ENCODE data around the gene TSPO. TPM values are rescaled to one million over a fixed set of nuclear protein-coding genes. Genes with fewer than 3 reads are reported as not detected.

TSPO gene
- total RNA-seq, 1 donor from 2014 or later: 38.9 TPM

- H3K27ac Mint-ChIP-seq (ENCODE audit: unreplicated experiment): no peak overlapping the region
- DNase-seq (ENCODE audit: low spot score): no peak
- peaks cover 19% of the 10 kb centered on the region for H3K4me1 Mint-ChIP-seq (ENCODE audit: unreplicated experiment)
These were observed 13.3 kb downstream of the TSPO start for GRCh38 chr22:43164636-43165035.

DNA sequence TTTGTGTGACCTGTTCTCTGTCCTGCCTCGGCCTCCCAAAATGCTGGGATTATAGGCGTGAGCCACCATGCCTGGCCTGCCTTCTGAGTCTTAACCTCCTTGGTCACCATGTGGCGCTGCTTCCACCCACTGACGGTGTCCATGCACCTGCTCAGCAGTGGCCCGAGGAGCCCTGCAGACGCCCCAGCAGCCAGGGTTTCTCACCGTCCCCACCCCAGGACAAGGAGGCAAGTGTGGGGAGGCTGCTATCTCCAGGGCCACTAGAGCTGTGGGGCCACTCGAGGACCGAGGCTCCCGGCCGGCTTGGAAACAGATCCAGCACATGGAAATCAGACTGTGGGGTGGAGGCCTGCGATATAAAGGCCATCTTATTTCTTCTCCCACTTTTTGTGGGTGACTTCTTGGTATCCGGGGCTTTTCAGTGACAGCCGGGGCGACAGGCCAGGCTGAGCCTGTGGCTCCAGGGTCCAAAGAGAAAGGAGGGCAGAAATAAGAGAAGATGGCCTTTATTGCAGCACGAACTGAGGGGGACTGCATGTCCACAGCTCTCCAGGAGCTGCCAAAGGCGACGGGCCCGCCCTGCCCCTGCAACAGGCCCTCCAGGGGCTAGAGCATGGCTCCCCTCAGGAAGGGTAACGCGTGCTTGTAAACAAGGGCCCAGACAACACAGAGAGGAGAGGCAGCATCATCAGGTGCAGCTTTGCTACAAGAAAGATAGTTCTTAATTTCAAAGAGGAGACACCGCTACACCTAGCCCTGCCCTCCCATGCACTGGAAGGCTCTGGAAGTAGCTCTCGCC, 15.0 kb downstream of the TSPO start:
- Mint-ChIP-seq H3K36me3 (ENCODE audit: low read depth, unreplicated experiment) (no peaks in the 10 kb centered on the region), H3K4me1 (ENCODE audit: unreplicated experiment) (peaks cover 32% of the 10 kb centered on the region), H3K27me3 (ENCODE audit: unreplicated experiment) (peaks cover 2% of the 10 kb centered on the region), H3K9me3 (ENCODE audit: unreplicated experiment) (no peaks in the 10 kb centered on the region), H3K4me3 (ENCODE audit: unreplicated experiment) (no peak overlapping the region), H3K27ac (ENCODE audit: unreplicated experiment) (no peak overlapping the region)
- DNase-seq (ENCODE audit: low spot score): no peak
- no peak for TF ChIP-seq CTCF (IDR thresholded peaks at IDR 0.05; ENCODE audit: unreplicated experiment)

More at GRCh38 chr22:43164636-43165035, 13.3 kb downstream of the TSPO start:
- no peak for TF ChIP-seq CTCF (IDR thresholded peaks at IDR 0.05; ENCODE audit: unreplicated experiment)
- no peak overlapping the region for H3K4me3 Mint-ChIP-seq (ENCODE audit: unreplicated experiment)
- H3K27me3 Mint-ChIP-seq (ENCODE audit: unreplicated experiment): peaks cover 6% of the 10 kb centered on the region
- H3K9me3 Mint-ChIP-seq (ENCODE audit: unreplicated experiment): no peaks in the 10 kb centered on the region
- H3K36me3 Mint-ChIP-seq (ENCODE audit: low read depth, unreplicated experiment): no peaks in the 10 kb centered on the region

DNA sequence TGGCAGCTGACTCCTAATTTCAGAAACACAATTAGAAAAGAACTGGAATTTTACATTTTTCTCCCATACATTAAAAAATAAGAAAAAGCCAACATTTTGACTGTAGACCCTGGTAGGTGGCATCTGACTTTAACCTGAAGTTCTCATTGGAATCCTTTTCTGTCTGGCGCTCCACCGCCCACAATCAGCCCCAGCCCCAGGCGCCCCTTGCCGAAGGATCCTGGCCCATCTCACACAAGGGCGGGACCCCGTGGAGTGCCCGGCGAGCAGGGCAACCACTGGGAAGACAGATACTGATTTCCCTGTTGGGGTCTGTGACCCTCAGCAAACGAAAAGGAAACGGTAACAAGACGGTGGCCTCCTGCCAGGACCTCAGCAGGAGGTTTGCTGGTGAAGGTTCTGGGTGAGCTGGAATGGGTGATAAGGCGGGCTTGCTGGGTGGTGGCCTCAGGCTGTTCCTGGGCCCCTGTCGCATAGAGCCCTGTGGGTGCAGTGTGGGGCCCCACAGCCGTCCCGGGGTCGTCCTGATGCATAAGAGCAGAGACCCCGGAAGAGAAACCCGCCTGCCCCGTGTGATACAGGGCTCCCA, 15.7 kb downstream of the TSPO start:
- peaks cover 2% of the 10 kb centered on the region for H3K27me3 Mint-ChIP-seq (ENCODE audit: unreplicated experiment)
- no peak overlapping the region for H3K4me3 Mint-ChIP-seq (ENCODE audit: unreplicated experiment)
- peaks cover 34% of the 10 kb centered on the region for H3K4me1 Mint-ChIP-seq (ENCODE audit: unreplicated experiment)
- no peaks in the 10 kb centered on the region for H3K9me3 Mint-ChIP-seq (ENCODE audit: unreplicated experiment)
- TF ChIP-seq CTCF (IDR thresholded peaks at IDR 0.05; ENCODE audit: unreplicated experiment): no peak
- H3K36me3 Mint-ChIP-seq (ENCODE audit: low read depth, unreplicated experiment): no peaks in the 10 kb centered on the region
- DNase-seq (ENCODE audit: low spot score): no peak
- H3K27ac Mint-ChIP-seq (ENCODE audit: unreplicated experiment): no peak overlapping the region

DNA sequence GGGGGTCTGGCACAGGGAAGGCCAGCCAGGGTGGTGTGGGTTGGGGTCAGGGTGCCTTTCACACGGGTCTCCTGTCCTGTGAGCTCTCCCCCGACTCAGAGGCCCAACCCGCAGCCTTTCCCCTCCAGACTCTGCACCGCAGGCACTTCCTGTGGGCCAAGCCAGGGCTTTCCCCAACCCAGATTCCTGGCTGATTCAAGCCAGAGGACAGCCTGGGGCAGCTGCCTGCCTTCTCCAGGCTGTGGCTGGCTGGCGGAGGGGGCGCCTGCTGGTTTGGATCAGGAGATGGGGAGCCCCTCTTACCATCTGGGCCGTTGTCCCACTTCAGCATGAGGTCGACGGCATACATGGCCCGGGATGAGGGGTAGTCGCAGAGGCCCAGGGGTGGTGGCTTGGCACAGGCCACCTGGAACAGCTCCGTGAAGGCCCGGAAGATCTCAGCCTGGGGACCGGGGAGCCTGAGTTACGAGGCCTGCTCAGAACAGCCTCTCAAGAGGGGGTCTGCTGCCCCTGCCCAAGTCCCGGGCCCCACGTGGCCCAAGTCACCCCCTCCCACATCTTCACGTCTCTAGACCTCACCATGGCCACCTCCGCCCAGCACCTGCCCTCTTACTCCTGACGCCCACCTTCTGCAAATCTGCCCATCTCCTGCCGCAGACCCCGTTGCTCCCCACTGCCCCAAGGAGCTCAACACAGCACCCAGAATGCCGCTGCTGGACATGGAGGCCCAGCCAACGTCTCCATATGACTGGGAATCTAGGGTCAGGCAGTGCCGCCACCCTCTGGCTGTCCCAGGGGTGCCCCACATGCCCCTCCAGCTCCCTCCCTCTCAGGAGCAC, 17.3 kb downstream of the TSPO start:
- Mint-ChIP-seq H3K4me1 (ENCODE audit: unreplicated experiment) (peaks cover 34% of the 10 kb centered on the region), H3K27me3 (ENCODE audit: unreplicated experiment) (peaks cover 2% of the 10 kb centered on the region), H3K4me3 (ENCODE audit: unreplicated experiment) (no peak overlapping the region), H3K36me3 (ENCODE audit: low read depth, unreplicated experiment) (peaks cover 4% of the 10 kb centered on the region), H3K9me3 (ENCODE audit: unreplicated experiment) (no peaks in the 10 kb centered on the region), H3K27ac (ENCODE audit: unreplicated experiment) (no peak overlapping the region)
- no peak for DNase-seq (ENCODE audit: low spot score)
- no peak for TF ChIP-seq CTCF (IDR thresholded peaks at IDR 0.05; ENCODE audit: unreplicated experiment)

Measured in endothelial cell (in vitro differentiated cells).